Measurements from ENCODE around the gene CELSR1. TPM values are rescaled to one million over a fixed set of nuclear protein-coding genes. Genes with fewer than 3 reads are reported as not detected.

CELSR1 gene
- total and polyA plus RNA-seq, 2 donors (not counting 1 experiment from before 2014, with no cell fraction given) = 0.07 to 1.8 TPM

GRCh38 chr22:46518542-46519325 is 18.7 kb downstream of the CELSR1 start:
- H3K27me3 ChIP-seq (ENCODE audit: control insufficient read depth, insufficient read depth, low read length) = no peaks in the 10 kb centered on the region
- no peak overlapping the region for H3K9ac ChIP-seq (ENCODE audit: insufficient read depth, low read length)
- no peak for DNase-seq (ENCODE audit: low read depth in 2 of 2)
- no peak overlapping the region for H2AFZ ChIP-seq (ENCODE audit: low read length)
- H3K36me3 ChIP-seq (ENCODE audit: control insufficient read depth, insufficient read depth, low read length) = no peaks in the 10 kb centered on the region
- H3K4me1 ChIP-seq (ENCODE audit: control insufficient read depth, extremely low read depth, insufficient read depth, low read length) = peaks cover 3% of the 10 kb centered on the region
- H3K79me2 ChIP-seq (ENCODE audit: control insufficient read depth, insufficient read depth, low read length) = no peaks in the 10 kb centered on the region
- no peak overlapping the region for H3K27ac ChIP-seq (ENCODE audit: insufficient read depth, low read length)
- no peaks in the 10 kb centered on the region for H4K20me1 ChIP-seq (ENCODE audit: control insufficient read depth, extremely low read depth, insufficient read depth, low read length)
- no peak for TF ChIP-seq EZH2 (IDR thresholded peaks at IDR 0.05; ENCODE audit: low read length, missing control alignments)
- no peaks in the 10 kb centered on the region for H3K9me3 ChIP-seq (ENCODE audit: control insufficient read depth, insufficient read depth, low read depth, low read length)
- no peak overlapping the region for H3K4me3 ChIP-seq (replicated peaks in 1 of 4; ENCODE audit: control extremely low read depth in 1 of 4, insufficient read depth in 1 of 4, low read depth in 3 of 4, low read length in 4 of 4)
- no peak overlapping the region for H3K4me2 ChIP-seq (ENCODE audit: extremely low read depth, insufficient read depth, low read length)

GRCh38 chr22:46518038-46518437 is 19.4 kb downstream of the CELSR1 start:
- Histone ChIP-seq H4K20me1 (ENCODE audit: control insufficient read depth, extremely low read depth, insufficient read depth, low read length) (no peaks in the 10 kb centered on the region), H3K4me2 (ENCODE audit: extremely low read depth, insufficient read depth, low read length) (no peak overlapping the region), H3K36me3 (ENCODE audit: control insufficient read depth, insufficient read depth, low read length) (no peaks in the 10 kb centered on the region), H3K27ac (ENCODE audit: insufficient read depth, low read length) (no peak overlapping the region), H3K27me3 (ENCODE audit: control insufficient read depth, insufficient read depth, low read length) (no peaks in the 10 kb centered on the region), H3K79me2 (ENCODE audit: control insufficient read depth, insufficient read depth, low read length) (no peaks in the 10 kb centered on the region), H3K4me3 (replicated peaks in 1 of 4; ENCODE audit: control extremely low read depth in 1 of 4, insufficient read depth in 1 of 4, low read depth in 3 of 4, low read length in 4 of 4) (no peak overlapping the region), H3K9ac (ENCODE audit: insufficient read depth, low read length) (no peak overlapping the region), H3K9me3 (ENCODE audit: control insufficient read depth, insufficient read depth, low read depth, low read length) (no peaks in the 10 kb centered on the region), H3K4me1 (ENCODE audit: control insufficient read depth, extremely low read depth, insufficient read depth, low read length) (peaks cover 3% of the 10 kb centered on the region), H2AFZ (ENCODE audit: low read length) (no peak overlapping the region)
- DNase-seq (ENCODE audit: low read depth in 2 of 2) = no peak
- TF ChIP-seq CTCF (conservative IDR thresholded peaks at IDR 0.05 in 1 of 2, IDR thresholded peaks at IDR 0.05 in 1 of 2; ENCODE audit: low read depth in 1 of 2, low read length in 2 of 2) (no peak), EZH2 (IDR thresholded peaks at IDR 0.05; ENCODE audit: low read length, missing control alignments) (no peak)

- Histone ChIP-seq H3K9me3 (ENCODE audit: control insufficient read depth, insufficient read depth, low read depth, low read length) (no peaks in the 10 kb centered on the region), H3K36me3 (ENCODE audit: control insufficient read depth, insufficient read depth, low read length) (no peaks in the 10 kb centered on the region), H4K20me1 (ENCODE audit: control insufficient read depth, extremely low read depth, insufficient read depth, low read length) (no peaks in the 10 kb centered on the region), H3K79me2 (ENCODE audit: control insufficient read depth, insufficient read depth, low read length) (no peaks in the 10 kb centered on the region), H2AFZ (ENCODE audit: low read length) (no peak overlapping the region), H3K4me1 (ENCODE audit: control insufficient read depth, extremely low read depth, insufficient read depth, low read length) (peaks cover 3% of the 10 kb centered on the region), H3K9ac (ENCODE audit: insufficient read depth, low read length) (no peak overlapping the region), H3K4me3 (replicated peaks in 1 of 4; ENCODE audit: control extremely low read depth in 1 of 4, insufficient read depth in 1 of 4, low read depth in 3 of 4, low read length in 4 of 4) (no peak overlapping the region), H3K27me3 (ENCODE audit: control insufficient read depth, insufficient read depth, low read length) (no peaks in the 10 kb centered on the region), H3K4me2 (ENCODE audit: extremely low read depth, insufficient read depth, low read length) (no peak overlapping the region), H3K27ac (ENCODE audit: insufficient read depth, low read length) (no peak overlapping the region)
- TF ChIP-seq CTCF (conservative IDR thresholded peaks at IDR 0.05 in 1 of 2, IDR thresholded peaks at IDR 0.05 in 1 of 2; ENCODE audit: low read depth in 1 of 2, low read length in 2 of 2) (no peak), EZH2 (IDR thresholded peaks at IDR 0.05; ENCODE audit: low read length, missing control alignments) (no peak)
- DNase-seq (ENCODE audit: low read depth in 2 of 2) = no peak
These were observed 20.1 kb downstream of the CELSR1 start for GRCh38 chr22:46517255-46517761.
